Measurements from ENCODE around the gene CPVL.

DNA sequence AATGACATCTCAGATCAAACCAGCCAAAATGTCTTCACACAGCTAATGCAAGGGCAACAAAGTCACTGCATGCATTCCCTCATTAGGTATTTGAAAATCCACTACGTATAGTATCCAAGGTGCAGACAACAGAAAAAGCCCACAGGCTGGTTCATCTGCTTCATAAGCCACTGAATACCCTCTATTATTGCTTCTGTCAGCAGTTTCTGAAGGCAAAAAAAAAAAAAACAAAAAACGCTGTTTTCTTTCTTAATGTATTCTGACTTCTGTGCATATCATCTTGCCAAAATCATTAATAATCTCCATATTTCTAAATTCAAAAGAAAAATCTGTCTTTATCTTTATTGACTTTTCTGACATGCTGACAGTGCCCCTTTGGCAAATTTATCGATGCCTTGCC is 13.4 kb downstream of the CPVL start:
- TF ChIP-seq POLR2AphosphoS5 (IDR thresholded peaks at IDR 0.05) = no peak
- TF ChIP-seq, protein P1, sequence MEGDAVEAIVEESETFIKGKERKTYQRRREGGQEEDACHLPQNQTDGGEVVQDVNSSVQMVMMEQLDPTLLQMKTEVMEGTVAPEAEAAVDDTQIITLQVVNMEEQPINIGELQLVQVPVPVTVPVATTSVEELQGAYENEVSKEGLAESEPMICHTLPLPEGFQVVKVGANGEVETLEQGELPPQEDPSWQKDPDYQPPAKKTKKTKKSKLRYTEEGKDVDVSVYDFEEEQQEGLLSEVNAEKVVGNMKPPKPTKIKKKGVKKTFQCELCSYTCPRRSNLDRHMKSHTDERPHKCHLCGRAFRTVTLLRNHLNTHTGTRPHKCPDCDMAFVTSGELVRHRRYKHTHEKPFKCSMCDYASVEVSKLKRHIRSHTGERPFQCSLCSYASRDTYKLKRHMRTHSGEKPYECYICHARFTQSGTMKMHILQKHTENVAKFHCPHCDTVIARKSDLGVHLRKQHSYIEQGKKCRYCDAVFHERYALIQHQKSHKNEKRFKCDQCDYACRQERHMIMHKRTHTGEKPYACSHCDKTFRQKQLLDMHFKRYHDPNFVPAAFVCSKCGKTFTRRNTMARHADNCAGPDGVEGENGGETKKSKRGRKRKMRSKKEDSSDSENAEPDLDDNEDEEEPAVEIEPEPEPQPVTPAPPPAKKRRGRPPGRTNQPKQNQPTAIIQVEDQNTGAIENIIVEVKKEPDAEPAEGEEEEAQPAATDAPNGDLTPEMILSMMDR (IDR thresholded peaks at IDR 0.05) = no peak

Measured in breast epithelium (tissue), 3 donors.